NCI-H748 treated with DMSO at 0.1 percent for 48 hours (cell line): ENCODE results near the gene SPC25.

Source experiments
- DNase-seq: peaks from one replicate; lab custom pipeline; 2025; lab: John Stamatoyannopoulos, UW

Gene SPC25

GRCh38 chr2:168843253-168843652 lies 47.0 kb downstream of the SPC25 start:
- DNase-seq = no peak

- DNase-seq = no peak
Observed at GRCh38 chr2:168841445-168841844, 48.8 kb downstream of the SPC25 start.

GRCh38 chr2:168835969-168836368 lies 54.3 kb downstream of the SPC25 start:
- no peak for DNase-seq

GRCh38 chr2:168831662-168832061 lies 58.6 kb downstream of the SPC25 start:
- DNase-seq = no peak

GRCh38 chr2:168830958-168831357 lies 59.3 kb downstream of the SPC25 start:
- DNase-seq = no peak

- DNase-seq = no peak
Observed at GRCh38 chr2:168825126-168825525, 65.1 kb downstream of the SPC25 start.

GRCh38 chr2:168821992-168822391 lies 68.2 kb downstream of the SPC25 start:
- no peak for DNase-seq

- no peak for DNase-seq
Observed at GRCh38 chr2:168821577-168821976, 68.7 kb downstream of the SPC25 start.
